Activated T-helper 1 cell treated with anti-CD3 and anti-CD28 coated beads, Interleukin-12 subunit alpha, Interleukin-12 subunit beta, Interleukin-2, Interleukin-4 antibody, amounts not matched to agents 30 ng/mL and 10 ng/mL and 1 ng/mL, durations not matched to agents 14 hours and 24 hours and 36 hours (primary cell): ENCODE measurements around the gene DNAJB6. TPM values are rescaled to one million over a fixed set of nuclear protein-coding genes. Genes with fewer than 3 reads are reported as not detected.

Experiments
- DNase-seq: peaks from one replicate; pipeline ENCODE4 v3.0.0; 2021; ENCODE audit warnings: low spot score
- H3K27ac Mint-ChIP-seq: one replicate; pipeline ENCODE4 v1.8.0; 2021; ENCODE audit warnings: mild to moderate bottlenecking, mixed read lengths
- H3K27me3 Mint-ChIP-seq: one replicate; pipeline ENCODE4 v1.8.0; 2022; ENCODE audit warnings: mild to moderate bottlenecking, moderate library complexity, mixed read lengths; ENCODE audit not compliant: insufficient read depth
- H3K36me3 Mint-ChIP-seq: one replicate; pipeline ENCODE4 v1.8.0; 2021; ENCODE audit warnings: low read depth, mixed read lengths
- H3K4me1 Mint-ChIP-seq: one replicate; pipeline ENCODE4 v1.8.0; 2021; ENCODE audit warnings: low read depth, mixed read lengths
- H3K4me3 Mint-ChIP-seq: one replicate; pipeline ENCODE4 v1.8.0; 2021; ENCODE audit warnings: mild to moderate bottlenecking, moderate library complexity, mixed read lengths
- H3K9me3 Mint-ChIP-seq: one replicate; pipeline ENCODE4 v1.8.0; 2021; ENCODE audit warnings: mixed read lengths
- intact Hi-C: fragments of 100-400 bp; cut with micrococcal nuclease; formaldehyde crosslinking; loops from one replicate; pipeline ENCODE4 v1.15.1; 2024
- total RNA-seq: library from RNA; stranded (reverse); gene quantifications from 2 replicates; pipeline ENCODE4 v1.2.3, GENCODE V29; 2022

DNAJB6 gene
- total RNA-seq, 1 donor from 2014 or later = 137 TPM

GRCh38 chr7:157397036-157397720, 60.4 kb downstream of the DNAJB6 start:
- H3K36me3 Mint-ChIP-seq = peaks cover 11% of the 10 kb centered on the region
- peaks cover 10% of the 10 kb centered on the region for H3K4me1 Mint-ChIP-seq
- H3K9me3 Mint-ChIP-seq = no peaks in the 10 kb centered on the region
- no peaks in the 10 kb centered on the region for H3K27me3 Mint-ChIP-seq
- H3K4me3 Mint-ChIP-seq = no peak overlapping the region
- intact Hi-C loops = no loop called here
- peak overlapping the region; percentile 45 for H3K27ac Mint-ChIP-seq
- DNase-seq = no peak

- H3K9me3 Mint-ChIP-seq = no peaks in the 10 kb centered on the region
- no peaks in the 10 kb centered on the region for H3K27me3 Mint-ChIP-seq
- no peak for DNase-seq
- peaks cover 10% of the 10 kb centered on the region for H3K36me3 Mint-ChIP-seq
- no peak overlapping the region for H3K4me3 Mint-ChIP-seq
- peaks cover 13% of the 10 kb centered on the region for H3K4me1 Mint-ChIP-seq
- intact Hi-C loops = loop anchor here (1.0 kb wide), 1 partner anchor 477 kb away; no protein-coding TSS in a partner anchor
- H3K27ac Mint-ChIP-seq = peak overlapping the region; percentile 45
These were observed 61.2 kb downstream of the DNAJB6 start for GRCh38 chr7:157397731-157398691.

GRCh38 chr7:157399086-157399687, 62.4 kb downstream of the DNAJB6 start:
- no peak for DNase-seq
- Mint-ChIP-seq H3K4me3 (no peak overlapping the region), H3K9me3 (no peaks in the 10 kb centered on the region), H3K27ac (no peak overlapping the region), H3K4me1 (peaks cover 16% of the 10 kb centered on the region), H3K27me3 (no peaks in the 10 kb centered on the region), H3K36me3 (peaks cover 10% of the 10 kb centered on the region)
- intact Hi-C loops = no loop called here

GRCh38 chr7:157400171-157400860, 63.5 kb downstream of the DNAJB6 start:
- no peaks in the 10 kb centered on the region for H3K27me3 Mint-ChIP-seq
- H3K4me1 Mint-ChIP-seq = peaks cover 24% of the 10 kb centered on the region
- peaks cover 10% of the 10 kb centered on the region for H3K36me3 Mint-ChIP-seq
- H3K27ac Mint-ChIP-seq = no peak overlapping the region
- H3K4me3 Mint-ChIP-seq = no peak overlapping the region
- H3K9me3 Mint-ChIP-seq = no peaks in the 10 kb centered on the region
- intact Hi-C loops = no loop called here
- no peak for DNase-seq

GRCh38 chr7:157401567-157402387, 65.0 kb downstream of the DNAJB6 start:
- intact Hi-C loops = no loop called here
- no peaks in the 10 kb centered on the region for H3K9me3 Mint-ChIP-seq
- DNase-seq = no peak
- peaks cover 10% of the 10 kb centered on the region for H3K36me3 Mint-ChIP-seq
- no peak overlapping the region for H3K27ac Mint-ChIP-seq
- no peak overlapping the region for H3K4me3 Mint-ChIP-seq
- H3K27me3 Mint-ChIP-seq = no peaks in the 10 kb centered on the region
- H3K4me1 Mint-ChIP-seq = peaks cover 25% of the 10 kb centered on the region

GRCh38 chr7:157402388-157402703, 65.5 kb downstream of the DNAJB6 start:
- intact Hi-C loops = no loop called here
- Mint-ChIP-seq H3K27ac (no peak overlapping the region), H3K36me3 (peaks cover 10% of the 10 kb centered on the region), H3K27me3 (no peaks in the 10 kb centered on the region), H3K9me3 (no peaks in the 10 kb centered on the region), H3K4me1 (peaks cover 25% of the 10 kb centered on the region), H3K4me3 (no peak overlapping the region)
- DNase-seq = no peak

- no peaks in the 10 kb centered on the region for H3K27me3 Mint-ChIP-seq
- no peaks in the 10 kb centered on the region for H3K9me3 Mint-ChIP-seq
- intact Hi-C loops = no loop called here
- H3K4me1 Mint-ChIP-seq = peaks cover 19% of the 10 kb centered on the region
- no peak for DNase-seq
- H3K27ac Mint-ChIP-seq = no peak overlapping the region
- peaks cover 6% of the 10 kb centered on the region for H3K36me3 Mint-ChIP-seq
- no peak overlapping the region for H3K4me3 Mint-ChIP-seq
These were observed 66.2 kb downstream of the DNAJB6 start for GRCh38 chr7:157402911-157403534.

GRCh38 chr7:157403646-157404401, 67.0 kb downstream of the DNAJB6 start:
- no peaks in the 10 kb centered on the region for H3K27me3 Mint-ChIP-seq
- intact Hi-C loops = no loop called here
- no peak overlapping the region for H3K4me3 Mint-ChIP-seq
- H3K4me1 Mint-ChIP-seq = peaks cover 15% of the 10 kb centered on the region
- H3K9me3 Mint-ChIP-seq = no peaks in the 10 kb centered on the region
- peaks cover 6% of the 10 kb centered on the region for H3K36me3 Mint-ChIP-seq
- H3K27ac Mint-ChIP-seq = no peak overlapping the region
- DNase-seq = no peak

GRCh38 chr7:157404845-157405481, 68.2 kb downstream of the DNAJB6 start:
- H3K36me3 Mint-ChIP-seq = peaks cover 6% of the 10 kb centered on the region

GRCh38 chr7:157405501-157405900, 68.7 kb downstream of the DNAJB6 start:
- DNase-seq = no peak
- intact Hi-C loops = no loop called here
- Mint-ChIP-seq H3K9me3 (no peaks in the 10 kb centered on the region), H3K36me3 (peaks cover 5% of the 10 kb centered on the region), H3K4me1 (peaks cover 15% of the 10 kb centered on the region), H3K4me3 (no peak overlapping the region), H3K27me3 (no peaks in the 10 kb centered on the region), H3K27ac (no peak overlapping the region)

More at GRCh38 chr7:157404845-157405481, 68.2 kb downstream of the DNAJB6 start:
- Mint-ChIP-seq H3K27me3 (no peaks in the 10 kb centered on the region), H3K4me1 (peaks cover 15% of the 10 kb centered on the region), H3K4me3 (no peak overlapping the region), H3K9me3 (no peaks in the 10 kb centered on the region), H3K27ac (peak overlapping the region; percentile 76)
- intact Hi-C loops = no loop called here
- DNase-seq = no peak
